ENCODE results near the gene CD109.

The CD109 gene

GRCh38 chr6:73728548-73729205 is 32.7 kb downstream of the CD109 start:
- FAIRE-seq, result no peak

GRCh38 chr6:73731285-73731684 is 35.3 kb downstream of the CD109 start:
- FAIRE-seq, result no peak

- peak; percentile 83 for FAIRE-seq
Observed at GRCh38 chr6:73732845-73733675, 37.1 kb downstream of the CD109 start.

GRCh38 chr6:73733791-73734190 is 37.8 kb downstream of the CD109 start:
- no peak for FAIRE-seq

GRCh38 chr6:73734832-73735453 is 38.9 kb downstream of the CD109 start:
- no peak for FAIRE-seq

- no peak for FAIRE-seq
Observed at GRCh38 chr6:73738367-73739028, 42.5 kb downstream of the CD109 start.

- FAIRE-seq, result peak; percentile 98
Observed at GRCh38 chr6:73739096-73739495, 43.1 kb downstream of the CD109 start.

- FAIRE-seq, result no peak
Observed at GRCh38 chr6:73742433-73742832, 46.4 kb downstream of the CD109 start.

GRCh38 chr6:73743081-73743480 is 47.1 kb downstream of the CD109 start:
- FAIRE-seq, result no peak

- no peak for FAIRE-seq
Observed at GRCh38 chr6:73743556-73743955, 47.6 kb downstream of the CD109 start.

- no peak for FAIRE-seq
Observed at GRCh38 chr6:73746787-73747186, 50.8 kb downstream of the CD109 start.

- no peak for FAIRE-seq
Observed at GRCh38 chr6:73747289-73747688, 51.3 kb downstream of the CD109 start.

- no peak for FAIRE-seq
Observed at GRCh38 chr6:73752943-73753342, 56.9 kb downstream of the CD109 start.

- no peak for FAIRE-seq
Observed at GRCh38 chr6:73766040-73766439, 70.0 kb downstream of the CD109 start.

- FAIRE-seq, result no peak
Observed at GRCh38 chr6:73768558-73768957, 72.6 kb downstream of the CD109 start.

GRCh38 chr6:73769976-73770375 is 74.0 kb downstream of the CD109 start:
- FAIRE-seq, result no peak

- no peak for FAIRE-seq
Observed at GRCh38 chr6:73774311-73774774, 78.3 kb downstream of the CD109 start.

GRCh38 chr6:73779943-73780342 is 83.9 kb downstream of the CD109 start:
- no peak for FAIRE-seq

GRCh38 chr6:73782911-73783310 is 86.9 kb downstream of the CD109 start:
- FAIRE-seq, result no peak

- peak; percentile 14 for FAIRE-seq
Observed at GRCh38 chr6:73784726-73785505, 88.9 kb downstream of the CD109 start.

GRCh38 chr6:73790574-73790973 is 94.6 kb downstream of the CD109 start:
- FAIRE-seq, result no peak

- no peak for FAIRE-seq
Observed at GRCh38 chr6:73791336-73791735, 95.3 kb downstream of the CD109 start.
